OCI-LY1 (cell line): ENCODE results near the gene FAM107B.

Experiments used
- H2AFZ ChIP-seq: fragments of 200-600 bp; sonication (generic), shearing (Covaris generic); 2 replicates; pipeline ENCODE4 v1.6.0; 2014; ENCODE audit warnings: antibody characterized with exemption, mild to moderate bottlenecking, low read length
- H3F3A ChIP-seq: fragments of 200-600 bp; sonication (generic), shearing (Covaris generic); 2 replicates; pipeline ENCODE4 v1.6.0; 2014; ENCODE audit warnings: mild to moderate bottlenecking, antibody characterized with exemption, low read length, moderate library complexity; ENCODE audit not compliant: insufficient read depth
- H3K27ac ChIP-seq: fragments of 200-600 bp; sonication (generic); 2 replicates; pipeline ENCODE4 v1.5.1; 2014; ENCODE audit warnings: low read length, mixed run types, mild to moderate bottlenecking, low read depth; ENCODE audit not compliant: poor library complexity, severe bottlenecking
- H3K27me3 ChIP-seq: fragments of 200-600 bp; sonication (generic); 2 replicates; pipeline ENCODE4 v1.6.0; 2014; ENCODE audit warnings: antibody characterized with exemption, mild to moderate bottlenecking, low read length, moderate library complexity; ENCODE audit not compliant: insufficient read depth
- H3K36me3 ChIP-seq: fragments of 200-600 bp; sonication (generic); 2 replicates; pipeline ENCODE4 v1.6.1; 2014; ENCODE audit warnings: mild to moderate bottlenecking, antibody characterized with exemption, low read length, moderate library complexity, mixed read lengths; ENCODE audit not compliant: insufficient read depth
- H3K4me1 ChIP-seq: fragments of 200-600 bp; sonication (generic); 2 replicates; pipeline ENCODE4 v1.5.1; 2014; ENCODE audit warnings: mild to moderate bottlenecking, low read length, moderate library complexity; ENCODE audit not compliant: insufficient read depth, severe bottlenecking
- H3K4me2 ChIP-seq: fragments of 200-600 bp; sonication (generic), shearing (Covaris generic); 2 replicates; pipeline ENCODE4 v1.6.1; 2014; ENCODE audit warnings: low read length
- H3K4me3 ChIP-seq: fragments of 200-600 bp; sonication (generic); 2 replicates; pipeline ENCODE4 v1.5.1; 2014; ENCODE audit warnings: low read length, low read depth, mild to moderate bottlenecking, mixed read lengths; ENCODE audit not compliant: poor library complexity, severe bottlenecking
- H3K79me2 ChIP-seq: fragments of 200-600 bp; shearing (Covaris generic); 2 replicates; pipeline ENCODE4 v1.6.1; 2016; ENCODE audit warnings: mixed run types, low read length, mixed read lengths; ENCODE audit not compliant: insufficient read depth
- H3K9ac ChIP-seq: fragments of 200-600 bp; sonication (generic), shearing (Covaris generic); 2 replicates; pipeline ENCODE4 v1.6.1; 2014; ENCODE audit warnings: mild to moderate bottlenecking, low read length, mixed read lengths
- H3K9me2 ChIP-seq: fragments of 200-600 bp; sonication (generic), shearing (Covaris generic); 2 replicates; pipeline ENCODE4 v1.6.1; 2014; ENCODE audit warnings: low read depth, mild to moderate bottlenecking, low read length, mixed read lengths
- H3K9me3 ChIP-seq: fragments of 200-600 bp; shearing (Covaris generic); 2 replicates; pipeline ENCODE4 v1.6.1; 2014; ENCODE audit warnings: low read length, mixed read lengths
- H4K20me1 ChIP-seq: fragments of 200-600 bp; sonication (generic), shearing (Covaris generic); 2 replicates; pipeline ENCODE4 v1.6.0; 2016; ENCODE audit warnings: mild to moderate bottlenecking, low read length; ENCODE audit not compliant: insufficient read depth
- EZH2 ChIP-seq: fragments of 200-600 bp; sonication (generic), shearing (Covaris generic); IDR thresholded peaks from 2 replicates; pipeline ENCODE4 v1.8.0; 2017; ENCODE audit warnings: borderline replicate concordance, mixed run types, mild to moderate bottlenecking, antibody characterized with exemption, low read length, moderate library complexity, mixed read lengths
- TF ChIP-seq, protein P1 (sequence below): fragments of 200-600 bp; sonication (generic), shearing (Covaris generic); IDR thresholded peaks from 2 replicates; pipeline ENCODE4 v1.5.1; 2017; ENCODE audit warnings: mild to moderate bottlenecking, antibody characterized with exemption, low read length, moderate library complexity, mixed read lengths

FAM107B gene

DNA sequence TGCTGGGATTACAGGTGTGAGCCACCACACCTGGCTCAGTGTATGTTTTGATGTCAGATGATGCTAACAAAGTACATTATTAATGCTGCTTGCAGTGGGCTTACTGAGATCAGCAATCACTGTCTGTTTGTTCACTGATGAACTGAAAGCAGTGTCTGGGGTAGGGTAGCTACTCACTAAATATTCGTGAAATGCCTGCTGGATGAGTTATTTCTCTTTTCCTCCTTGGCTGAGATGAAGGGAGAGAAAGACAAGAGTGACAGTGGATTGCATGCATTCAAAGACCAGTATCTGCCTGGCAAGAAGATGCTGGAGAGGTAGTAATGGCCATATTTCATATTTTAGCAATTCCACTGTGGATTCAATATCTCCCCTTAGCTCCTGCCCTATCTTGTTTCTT is 32.3 kb downstream of the FAM107B start:
- Histone ChIP-seq H3K36me3 (no peaks in the 10 kb centered on the region), H4K20me1 (no peaks in the 10 kb centered on the region), H3K27ac (peak overlapping the region; percentile 98), H3K4me1 (peaks cover 43% of the 10 kb centered on the region), H3K79me2 (no peaks in the 10 kb centered on the region), H3K9ac (peak overlapping the region; percentile 2; the same call in 1 of the 2 replicates), H3K9me3 (no peaks in the 10 kb centered on the region; the same call in 1 of the 2 replicates), H3K9me2 (no peaks in the 10 kb centered on the region), H3K4me3 (no peak overlapping the region), H3F3A (0 out of 2 replicates have a peak, but pooled peaks cover 6% of the 10 kb centered on the region), H3K27me3 (no peaks in the 10 kb centered on the region), H3K4me2 (peak overlapping the region; percentile 44; the same call in 1 of the 2 replicates), H2AFZ (no peak overlapping the region)
- TF ChIP-seq, protein P1, sequence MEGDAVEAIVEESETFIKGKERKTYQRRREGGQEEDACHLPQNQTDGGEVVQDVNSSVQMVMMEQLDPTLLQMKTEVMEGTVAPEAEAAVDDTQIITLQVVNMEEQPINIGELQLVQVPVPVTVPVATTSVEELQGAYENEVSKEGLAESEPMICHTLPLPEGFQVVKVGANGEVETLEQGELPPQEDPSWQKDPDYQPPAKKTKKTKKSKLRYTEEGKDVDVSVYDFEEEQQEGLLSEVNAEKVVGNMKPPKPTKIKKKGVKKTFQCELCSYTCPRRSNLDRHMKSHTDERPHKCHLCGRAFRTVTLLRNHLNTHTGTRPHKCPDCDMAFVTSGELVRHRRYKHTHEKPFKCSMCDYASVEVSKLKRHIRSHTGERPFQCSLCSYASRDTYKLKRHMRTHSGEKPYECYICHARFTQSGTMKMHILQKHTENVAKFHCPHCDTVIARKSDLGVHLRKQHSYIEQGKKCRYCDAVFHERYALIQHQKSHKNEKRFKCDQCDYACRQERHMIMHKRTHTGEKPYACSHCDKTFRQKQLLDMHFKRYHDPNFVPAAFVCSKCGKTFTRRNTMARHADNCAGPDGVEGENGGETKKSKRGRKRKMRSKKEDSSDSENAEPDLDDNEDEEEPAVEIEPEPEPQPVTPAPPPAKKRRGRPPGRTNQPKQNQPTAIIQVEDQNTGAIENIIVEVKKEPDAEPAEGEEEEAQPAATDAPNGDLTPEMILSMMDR, result no peak
- no peak for TF ChIP-seq EZH2

- peaks cover 57% of the 10 kb centered on the region for H3K4me1 ChIP-seq
- H3F3A ChIP-seq, result 0 out of 2 replicates have a peak, but pooled peaks cover 6% of the 10 kb centered on the region
- H3K27me3 ChIP-seq, result no peaks in the 10 kb centered on the region
- H3K9ac ChIP-seq, result peak overlapping the region; percentile 58
- no peaks in the 10 kb centered on the region; the same call in 1 of the 2 replicates for H3K9me3 ChIP-seq
- peak overlapping the region; percentile 98 for H3K27ac ChIP-seq
- H3K9me2 ChIP-seq, result no peaks in the 10 kb centered on the region
- H3K4me2 ChIP-seq, result peak overlapping the region; percentile 53
- H2AFZ ChIP-seq, result no peak overlapping the region
- H4K20me1 ChIP-seq, result no peaks in the 10 kb centered on the region
- H3K36me3 ChIP-seq, result no peaks in the 10 kb centered on the region
- peak overlapping the region; percentile 4 for H3K4me3 ChIP-seq
- TF ChIP-seq, protein P1, result no peak
- TF ChIP-seq EZH2, result no peak
- H3K79me2 ChIP-seq, result no peaks in the 10 kb centered on the region
Measured at GRCh38 chr10:14740684-14741247, 33.9 kb downstream of the FAM107B start.

DNA sequence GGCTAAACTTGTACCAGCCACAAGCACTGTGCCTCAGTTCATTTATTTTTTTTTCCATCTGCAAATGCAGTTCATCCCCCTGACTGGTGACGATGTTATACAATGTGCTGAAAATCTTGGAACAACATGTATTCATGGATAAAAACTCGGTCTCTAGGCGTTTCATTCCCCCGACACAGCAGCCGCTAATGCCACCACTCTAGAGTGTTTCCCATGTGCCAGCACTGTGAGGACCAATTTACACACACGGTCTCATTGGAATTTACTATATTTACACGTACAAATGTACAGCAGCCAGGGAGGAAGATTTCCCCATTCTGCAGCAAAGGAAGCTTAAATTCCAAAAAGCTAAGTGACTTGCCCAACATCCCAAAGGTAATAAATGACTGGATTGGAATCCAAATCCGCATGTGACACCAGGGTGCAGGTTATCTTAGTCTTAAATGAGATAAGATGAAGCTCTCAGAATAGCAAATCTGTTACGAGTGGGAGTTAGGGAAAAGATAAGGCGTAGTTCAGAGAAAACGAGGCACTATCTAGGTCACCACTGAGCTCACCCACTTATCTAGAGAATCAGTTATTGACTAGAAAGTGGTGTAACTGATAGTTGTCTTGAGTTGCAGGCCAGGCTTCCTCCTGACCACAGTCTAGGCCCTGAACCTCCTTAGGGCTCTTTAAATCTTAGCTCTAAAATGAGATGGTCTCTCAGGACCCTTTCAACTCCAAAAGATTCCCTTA is 36.7 kb downstream of the FAM107B start:
- Histone ChIP-seq H3K4me2 (no peak overlapping the region), H3K36me3 (no peaks in the 10 kb centered on the region), H3K79me2 (no peaks in the 10 kb centered on the region), H3K4me1 (peaks cover 79% of the 10 kb centered on the region), H2AFZ (no peak overlapping the region), H3F3A (0 out of 2 replicates have a peak, but pooled peaks cover 6% of the 10 kb centered on the region), H3K27me3 (no peaks in the 10 kb centered on the region), H3K9me2 (no peaks in the 10 kb centered on the region), H3K9ac (no peak overlapping the region), H3K9me3 (no peaks in the 10 kb centered on the region; the same call in 1 of the 2 replicates), H3K4me3 (no peak overlapping the region), H3K27ac (peak overlapping the region; percentile 97), H4K20me1 (no peaks in the 10 kb centered on the region)
- no peak for TF ChIP-seq EZH2
- TF ChIP-seq, protein P1, result no peak
